GM23338 (cell line): ENCODE measurements around the gene NIPA2. TPM values are rescaled to one million over a fixed set of nuclear protein-coding genes. Genes with fewer than 3 reads are reported as not detected.

Source experiments
- ATAC-seq: fragments of 200-7000 bp; cut with Tn5 transposase; 3 replicates; pipeline ENCODE4 v1.9.1; 2020
- DNase-seq: peaks from one replicate; pipeline ENCODE4 v3.0.0-alpha.2; 2015; ENCODE audit warnings: low spot score
- H2AFZ ChIP-seq: fragments of 200-600 bp; sonication (generic); 2 replicates; pipeline ENCODE4 v1.8.0; 2016; ENCODE audit warnings: antibody characterized with exemption, mild to moderate bottlenecking, moderate library complexity
- H3F3A ChIP-seq: fragments of 200-600 bp; sonication (generic); replicated peaks from 2 replicates; pipeline ENCODE4 v1.8.0; 2017; ENCODE audit warnings: antibody characterized with exemption, mixed run types, low read depth
- H3K27ac ChIP-seq: fragments of 200-600 bp; sonication (generic); 2 replicates; pipeline ENCODE4 v1.6.1; 2016; ENCODE audit warnings: low read depth
- H3K27me3 ChIP-seq: fragments of 200-600 bp; sonication (generic); 2 replicates; pipeline ENCODE4 v1.8.0; 2016; ENCODE audit warnings: mild to moderate bottlenecking, mixed run types, moderate library complexity; ENCODE audit not compliant: insufficient read depth
- H3K36me3 ChIP-seq: fragments of 200-600 bp; sonication (generic); 2 replicates; pipeline ENCODE4 v1.8.0; 2016; ENCODE audit warnings: mild to moderate bottlenecking; ENCODE audit not compliant: insufficient read depth
- H3K4me1 ChIP-seq: fragments of 200-600 bp; sonication (generic); 2 replicates; pipeline ENCODE4 v1.8.0; 2016; ENCODE audit warnings: mild to moderate bottlenecking, moderate library complexity; ENCODE audit not compliant: insufficient read depth
- H3K4me2 ChIP-seq: fragments of 200-600 bp; sonication (generic); 2 replicates; pipeline ENCODE4 v1.7.1; 2017; ENCODE audit warnings: mixed run types
- H3K4me3 ChIP-seq: fragments of 200-600 bp; sonication (generic); 2 replicates; pipeline ENCODE4 v1.6.1; 2016; ENCODE audit warnings: mixed run types
- H3K79me2 ChIP-seq: fragments of 200-600 bp; sonication (generic); replicated peaks from 2 replicates; pipeline ENCODE4 v1.8.0; 2017; ENCODE audit warnings: mild to moderate bottlenecking; ENCODE audit not compliant: insufficient read depth
- H3K9me2 ChIP-seq: fragments of 200-600 bp; sonication (generic); 2 replicates; pipeline ENCODE4 v1.8.0; 2017; ENCODE audit not compliant: insufficient read depth
- H4K20me1 ChIP-seq: fragments of 200-600 bp; sonication (generic); replicated peaks from 2 replicates; pipeline ENCODE4 v1.8.0; 2017; ENCODE audit warnings: mild to moderate bottlenecking; ENCODE audit not compliant: insufficient read depth
- H3K27ac Mint-ChIP-seq: 2 replicates; pipeline ENCODE4 v1.8.0; 2020; ENCODE audit warnings: inconsistent platforms, mild to moderate bottlenecking, moderate library complexity, mixed read lengths
- H3K27me3 Mint-ChIP-seq: 3 replicates; pipeline ENCODE4 v1.8.0; 2022; ENCODE audit warnings: low read depth, mild to moderate bottlenecking, moderate library complexity, mixed read lengths, inconsistent platforms; ENCODE audit not compliant: insufficient read depth, poor library complexity
- H3K36me3 Mint-ChIP-seq: 3 replicates; pipeline ENCODE4 v1.8.0; 2021; ENCODE audit warnings: low read depth, mild to moderate bottlenecking, inconsistent platforms, moderate library complexity, mixed read lengths
- H3K4me1 Mint-ChIP-seq: 3 replicates; pipeline ENCODE4 v1.8.0; 2020; ENCODE audit warnings: mild to moderate bottlenecking, inconsistent platforms, mixed read lengths
- H3K4me3 Mint-ChIP-seq: 3 replicates; pipeline ENCODE4 v1.8.0; 2021; ENCODE audit warnings: moderate library complexity, mild to moderate bottlenecking, inconsistent platforms, mixed read lengths
- H3K9me3 Mint-ChIP-seq: 3 replicates; pipeline ENCODE4 v1.8.0; 2020; ENCODE audit warnings: moderate library complexity, mild to moderate bottlenecking, inconsistent platforms, mixed read lengths
- ETS1 ChIP-seq: IDR thresholded peaks from 2 replicates; pipeline ENCODE4 v1.6.1; 2016; ENCODE audit warnings: antibody characterized with exemption
- EZH2phosphoT487 ChIP-seq: fragments of 200-600 bp; sonication (generic); IDR thresholded peaks from one replicate; pipeline ENCODE4 v1.8.1; 2018; ENCODE audit warnings: antibody characterized with exemption; ENCODE audit not compliant: unreplicated experiment
- JUNB ChIP-seq: IDR thresholded peaks from one replicate; pipeline ENCODE4 v1.6.1; 2016; ENCODE audit warnings: antibody characterized with exemption; ENCODE audit not compliant: unreplicated experiment
- NANOG ChIP-seq: IDR thresholded peaks from 2 replicates; pipeline ENCODE4 v1.6.1; 2016; ENCODE audit warnings: antibody characterized with exemption, borderline replicate concordance
- POLR2AphosphoS5 ChIP-seq: IDR thresholded peaks from 2 replicates; pipeline ENCODE4 v1.6.1; 2016; ENCODE audit warnings: antibody characterized with exemption, low read depth
- REST ChIP-seq: IDR thresholded peaks from one replicate; pipeline ENCODE4 v1.6.1; 2018; ENCODE audit warnings: antibody characterized with exemption; ENCODE audit not compliant: unreplicated experiment
- STAT1 ChIP-seq: IDR thresholded peaks from one replicate; pipeline ENCODE4 v1.6.1; 2016; ENCODE audit warnings: antibody characterized with exemption; ENCODE audit not compliant: unreplicated experiment
- polyA plus RNA-seq: library from polyadenylated mRNA; unstranded; fragments of >200 nt; fragmentation: Nextera tagmentation; extraction: Ambion mirVana; gene quantifications from 2 replicates; pipeline ENCODE4 v1.2.1, GENCODE V29; 2016
- total RNA-seq: library from RNA; depleted of rRNA; stranded (reverse); fragments of >200 nt; shearing (Covaris generic); gene quantifications from 2 replicates; pipeline ENCODE4 v1.2.3, GENCODE V29; 2014
- TF ChIP-seq, protein P1 (sequence below), 2 experiments: fragments of 200-600 bp in 1 of 2; sonication (generic) in 1 of 2; conservative IDR thresholded peaks; 2 replicates each; pipeline versions ENCODE4 v1.5.1 to v1.6.1; 2016 to 2017; ENCODE audit warnings: antibody characterized with exemption in 2 of 2, low read depth in 2 of 2, mild to moderate bottlenecking in 2 of 2, moderate library complexity in 1 of 2

NIPA2 gene
- total and polyA plus RNA-seq, 2 experiments from 2014 or later, result 35.0 to 105 TPM

GRCh38 chr15:22884344-22884743 is 45.9 kb downstream of the NIPA2 start:
- TF ChIP-seq STAT1, result no peak
- TF ChIP-seq, protein P1, sequence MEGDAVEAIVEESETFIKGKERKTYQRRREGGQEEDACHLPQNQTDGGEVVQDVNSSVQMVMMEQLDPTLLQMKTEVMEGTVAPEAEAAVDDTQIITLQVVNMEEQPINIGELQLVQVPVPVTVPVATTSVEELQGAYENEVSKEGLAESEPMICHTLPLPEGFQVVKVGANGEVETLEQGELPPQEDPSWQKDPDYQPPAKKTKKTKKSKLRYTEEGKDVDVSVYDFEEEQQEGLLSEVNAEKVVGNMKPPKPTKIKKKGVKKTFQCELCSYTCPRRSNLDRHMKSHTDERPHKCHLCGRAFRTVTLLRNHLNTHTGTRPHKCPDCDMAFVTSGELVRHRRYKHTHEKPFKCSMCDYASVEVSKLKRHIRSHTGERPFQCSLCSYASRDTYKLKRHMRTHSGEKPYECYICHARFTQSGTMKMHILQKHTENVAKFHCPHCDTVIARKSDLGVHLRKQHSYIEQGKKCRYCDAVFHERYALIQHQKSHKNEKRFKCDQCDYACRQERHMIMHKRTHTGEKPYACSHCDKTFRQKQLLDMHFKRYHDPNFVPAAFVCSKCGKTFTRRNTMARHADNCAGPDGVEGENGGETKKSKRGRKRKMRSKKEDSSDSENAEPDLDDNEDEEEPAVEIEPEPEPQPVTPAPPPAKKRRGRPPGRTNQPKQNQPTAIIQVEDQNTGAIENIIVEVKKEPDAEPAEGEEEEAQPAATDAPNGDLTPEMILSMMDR (conservative IDR thresholded peaks at IDR 0.05; ENCODE audit: low read depth in 2 of 2), result peak; percentile 49 to 50
- peak; percentile 32 for DNase-seq
- H3K27ac ChIP-seq, result no peak overlapping the region
- Mint-ChIP-seq H3K27me3 (peaks cover 3% of the 10 kb centered on the region), H3K9me3 (no peaks in the 10 kb centered on the region), H3K4me3 (no peak overlapping the region), H3K36me3 (peaks cover 31% of the 10 kb centered on the region), H3K4me1 (peaks cover 10% of the 10 kb centered on the region), H3K27ac (no peak overlapping the region)
- no peak overlapping the region for H3K4me2 ChIP-seq
- H3F3A ChIP-seq, result no peaks in the 10 kb centered on the region
- no peaks in the 10 kb centered on the region for H3K9me2 ChIP-seq
- H3K27me3 ChIP-seq, result no peaks in the 10 kb centered on the region
- H4K20me1 ChIP-seq, result no peaks in the 10 kb centered on the region
- H2AFZ ChIP-seq, result no peak overlapping the region
- ATAC-seq, result peak; percentile 66
- no peak overlapping the region for H3K4me3 ChIP-seq
- H3K4me1 ChIP-seq, result no peaks in the 10 kb centered on the region; the same call in 1 of the 2 replicates
- H3K36me3 ChIP-seq, result no peaks in the 10 kb centered on the region
- no peaks in the 10 kb centered on the region for H3K79me2 ChIP-seq

DNA sequence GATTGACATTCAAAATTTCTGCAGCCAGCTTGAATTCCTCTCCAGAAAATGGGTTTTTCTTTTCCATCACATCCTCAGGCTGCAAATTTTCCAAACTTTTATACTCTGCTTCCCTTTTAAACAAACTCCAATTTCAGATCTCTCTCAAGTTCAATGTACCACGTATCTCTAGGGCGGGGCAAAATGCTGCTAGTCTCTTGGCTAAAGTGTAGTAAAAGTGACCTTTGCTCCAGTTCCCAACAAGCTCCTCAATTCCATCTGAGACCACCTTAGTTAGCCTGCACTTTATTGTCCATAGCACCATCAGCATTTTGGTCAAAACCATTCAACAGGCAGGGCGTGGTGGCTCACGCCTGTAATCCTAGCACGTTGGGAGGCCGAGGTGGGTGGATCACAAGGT is 46.7 kb downstream of the NIPA2 start:
- no peaks in the 10 kb centered on the region for H3K27me3 ChIP-seq
- H3K4me1 ChIP-seq, result no peaks in the 10 kb centered on the region; the same call in 1 of the 2 replicates
- H3K4me3 Mint-ChIP-seq, result no peak overlapping the region
- H3K4me1 Mint-ChIP-seq, result peaks cover 9% of the 10 kb centered on the region
- DNase-seq, result no peak
- H3F3A ChIP-seq, result no peaks in the 10 kb centered on the region
- H2AFZ ChIP-seq, result no peak overlapping the region
- H3K79me2 ChIP-seq, result no peaks in the 10 kb centered on the region
- no peak overlapping the region for H3K27ac Mint-ChIP-seq
- ATAC-seq, result no peak
- H3K27me3 Mint-ChIP-seq, result peaks cover 3% of the 10 kb centered on the region
- no peaks in the 10 kb centered on the region for H3K36me3 ChIP-seq
- H3K9me3 Mint-ChIP-seq, result no peaks in the 10 kb centered on the region
- H3K4me2 ChIP-seq, result no peak overlapping the region
- no peak overlapping the region for H3K4me3 ChIP-seq
- no peak overlapping the region for H3K27ac ChIP-seq
- no peaks in the 10 kb centered on the region; the same call in 1 of the 2 replicates for H4K20me1 ChIP-seq
- no peaks in the 10 kb centered on the region for H3K9me2 ChIP-seq
- peaks cover 27% of the 10 kb centered on the region for H3K36me3 Mint-ChIP-seq
- TF ChIP-seq REST (no peak), POLR2AphosphoS5 (no peak), EZH2phosphoT487 (no peak), JUNB (no peak), ETS1 (no peak), NANOG (no peak)
- TF ChIP-seq, protein P1 (conservative IDR thresholded peaks at IDR 0.05; ENCODE audit: low read depth in 2 of 2), result no peak
